Measurements from ENCODE around the gene ST6GAL1. TPM values are rescaled to one million over a fixed set of nuclear protein-coding genes. Genes with fewer than 3 reads are reported as not detected.

Gene ST6GAL1
- total and polyA plus RNA-seq, 2 of the 8 experiments (the other 6 are each of a cell fraction or from before 2014, with no cell fraction given): 62.8 to 80.9 TPM

DNA sequence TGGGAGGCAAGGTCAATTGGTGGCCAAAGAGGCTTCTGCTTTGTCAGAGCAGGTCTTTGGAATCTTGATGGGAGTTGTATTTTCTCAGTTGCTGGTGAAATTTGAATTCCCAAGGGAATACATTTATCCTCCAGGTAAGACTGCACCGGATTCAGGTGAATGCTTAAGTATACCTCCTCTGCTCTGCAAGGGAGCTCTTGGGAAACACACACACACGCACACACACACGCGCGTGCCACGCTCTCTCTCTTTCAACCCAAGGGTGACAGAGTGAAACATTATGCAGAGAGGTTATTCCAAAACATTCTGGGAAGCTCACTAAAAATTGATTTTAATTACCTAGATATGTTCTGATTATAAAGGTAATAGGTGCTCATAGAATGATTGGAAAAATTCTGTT lies 33.7 kb downstream of the ST6GAL1 start:
- Histone ChIP-seq H2BK15ac (ENCODE audit: low read length) (no peak overlapping the region), H4K5ac (ENCODE audit: insufficient read length, low read depth, low read length) (no peak overlapping the region), H3K27me3 (replicated peaks in 1 of 4; ENCODE audit: control insufficient read depth in 3 of 4, extremely low read depth in 1 of 4, insufficient read depth in 3 of 4, low read length in 3 of 4) (no peaks in the 10 kb centered on the region), H2BK5ac (ENCODE audit: low read depth, low read length) (peak overlapping the region; percentile 94), H3K36me3 (ENCODE audit: control insufficient read depth in 2 of 4, insufficient read depth in 4 of 4, low read length in 3 of 4) (peaks cover 0 to 36% (median 5%) of the 10 kb centered on the region in 4 experiments; a peak in 5 of 8 replicates), H2BK12ac (ENCODE audit: low read depth, low read length) (peak overlapping the region; percentile 93), H4K91ac (replicated peaks; ENCODE audit: insufficient read length, low read length) (peak overlapping the region; percentile 92), H3K27ac (ENCODE audit: low read depth, low read length) (peak overlapping the region; percentile 39; the same call in 1 of the 2 replicates), H2AK5ac (ENCODE audit: low read depth, low read length) (peak overlapping the region; percentile 66; the same call in 1 of the 2 replicates), H4K20me1 (replicated peaks in 1 of 2; ENCODE audit: control insufficient read depth in 1 of 2, insufficient read depth in 2 of 2, low read length in 2 of 2) (peaks cover 2% of the 10 kb centered on the region in 2 experiments), H3K56ac (replicated peaks; ENCODE audit: insufficient read length, low read depth, low read length) (no peak overlapping the region), H3K18ac (ENCODE audit: extremely low read depth, low read length) (peak overlapping the region; percentile 34), H3K9me3 (ENCODE audit: insufficient read depth in 2 of 2, low read depth in 1 of 2, low read length in 1 of 2) (no peaks in the 10 kb centered on the region), H3K14ac (ENCODE audit: insufficient read length) (no peak overlapping the region), H2AFZ (ENCODE audit: low read length) (no peak overlapping the region), H3K79me2 (ENCODE audit: control insufficient read depth in 1 of 2, insufficient read depth in 2 of 2, low read length in 2 of 2) (peaks cover 6 to 57% of the 10 kb centered on the region in 2 experiments), H3K4me1 (replicated peaks in 1 of 4; ENCODE audit: control insufficient read depth in 3 of 4, insufficient read depth in 4 of 4, low read length in 3 of 4) (peaks cover 20 to 36% (median 28%) of the 10 kb centered on the region in 4 experiments), H2BK120ac (replicated peaks; ENCODE audit: low read depth, low read length) (peak overlapping the region; percentile 37), H4K8ac (ENCODE audit: extremely low read depth, insufficient read depth, low read length) (no peak overlapping the region), H3K4me3 (ENCODE audit: extremely low read depth in 1 of 4, insufficient read depth in 2 of 4, low read depth in 3 of 4, low read length in 4 of 4) (no peak overlapping the region), H2BK20ac (ENCODE audit: low read length) (peak overlapping the region; percentile 8; the same call in 1 of the 2 replicates), H3K23ac (ENCODE audit: insufficient read length) (no peak overlapping the region), H3K9ac (replicated peaks in 1 of 4; ENCODE audit: extremely low read depth in 1 of 4, low read depth in 3 of 4, low read length in 3 of 4) (0 out of 7 replicates have a peak overlapping the region, but pooled peaks of 1 of the 4 experiments have one; percentile 3), H3K4me2 (ENCODE audit: insufficient read depth in 1 of 2, low read depth in 2 of 2, low read length in 2 of 2) (peak overlapping the region; percentile 10 to 25; a peak in 2 of 4 replicates), H3K23me2 (ENCODE audit: low read depth, low read length) (no peaks in the 10 kb centered on the region), H3K4ac (replicated peaks; ENCODE audit: insufficient read length, low read depth, low read length) (no peak overlapping the region), H3K79me1 (ENCODE audit: low read depth, low read length) (peaks cover 13% of the 10 kb centered on the region)
- CTCF ChIA-PET (ENCODE audit: partially characterized antibody): interaction anchor here (0.7 to 3.3 kb wide), 5 partner anchors 13 to 149 kb away, joined by 3 to 11 read pairs (median 3); no protein-coding TSS in a partner anchor
- DNase-seq (ENCODE audit: low read depth in 1 of 2, low spot score in 2 of 2): no peak
- FAIRE-seq: no peak
- POLR2A ChIA-PET (ENCODE audit: partially characterized antibody): interaction anchor here (1.3 to 2.5 kb wide), 6 partner anchors 8 to 178 kb away, joined by 3 to 7 read pairs (median 6); no protein-coding TSS in a partner anchor
- 80% methylated on average over 6 of the region's 6 CpGs; no CpG with 5 or more reads in 1 of the 2 experiments for WGBS, 2 experiments (ENCODE audit: extremely low coverage in 1 of 2, insufficient coverage in 1 of 2, insufficient read length in 1 of 2, insufficient replicate concordance in 2 of 2, low coverage in 1 of 2, low lambda C conversion rate in 2 of 2, missing lambda C conversion rate in 1 of 2)
- TF ChIP-seq GABPA (IDR thresholded peaks at IDR 0.05; ENCODE audit: borderline replicate concordance, insufficient read depth, low read length) (no peak), EZH2 (IDR thresholded peaks at IDR 0.05; ENCODE audit: low read depth, low read length, severe bottlenecking) (no peak), SAP30 (IDR thresholded peaks at IDR 0.05; ENCODE audit: insufficient read depth, insufficient replicate concordance, low read length) (no peak), RNF2 (IDR thresholded peaks at IDR 0.05; ENCODE audit: borderline replicate concordance, low read depth, low read length, missing control alignments, poor library complexity, severe bottlenecking) (no peak), TCF12 (IDR thresholded peaks at IDR 0.05; ENCODE audit: low read depth, low read length) (no peak), SRF (IDR thresholded peaks at IDR 0.05; ENCODE audit: low read depth, low read length) (no peak), ATF3 (IDR thresholded peaks at IDR 0.05; ENCODE audit: insufficient read depth, low read depth, low read length) (no peak), HDAC6 (IDR thresholded peaks at IDR 0.05; ENCODE audit: low read depth, low read length) (no peak), BCL11A (IDR thresholded peaks at IDR 0.05; ENCODE audit: low read depth in 2 of 2, low read length in 2 of 2) (no peak), RAD21 (IDR thresholded peaks at IDR 0.05 in 1 of 2, conservative IDR thresholded peaks at IDR 0.05 in 1 of 2; ENCODE audit: low read depth in 2 of 2, low read length in 2 of 2) (no peak), TBP (IDR thresholded peaks at IDR 0.05; ENCODE audit: low read depth, low read length) (no peak)

Data from H1 (cell line).